Measurements from ENCODE around the gene TP53.
A peak's percentile ranks its signal among the peaks of the same experiment; 100 is the strongest.

Gene TP53

DNA sequence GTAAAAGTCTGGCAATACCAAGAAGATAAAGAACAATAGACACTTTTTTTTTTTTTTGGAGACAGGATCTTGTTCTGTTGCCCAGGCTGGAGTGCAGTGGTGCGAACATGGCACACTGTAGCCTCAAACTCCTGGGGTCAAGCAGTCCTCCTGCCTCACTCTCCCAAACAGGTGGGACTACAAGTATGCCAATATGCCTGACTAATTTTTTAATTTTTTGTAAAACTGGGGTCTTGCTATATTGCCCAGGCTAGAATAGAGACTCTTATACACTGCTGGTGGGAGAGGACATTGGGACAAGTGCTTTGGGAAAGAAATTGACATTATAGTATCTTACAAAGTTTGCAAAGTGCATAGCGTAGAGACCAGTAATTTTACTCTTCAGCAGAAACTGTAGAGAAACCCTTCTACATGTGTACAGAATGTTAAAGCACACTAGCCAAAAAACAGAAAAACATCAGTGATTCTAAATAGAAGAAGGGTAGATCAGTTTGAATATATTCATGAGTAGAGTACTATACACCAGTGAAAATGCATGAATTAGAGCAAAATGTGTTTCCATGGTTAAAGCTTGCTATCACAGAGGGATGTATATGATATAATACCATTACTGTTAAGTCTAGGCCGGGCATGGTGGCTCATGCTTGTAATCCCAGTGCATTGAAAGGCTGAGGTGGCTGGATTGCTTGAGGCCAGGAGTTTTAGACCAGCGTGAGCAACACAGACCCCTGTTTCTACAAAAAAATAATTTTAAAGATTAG is 10.7 kb upstream of the TP53 start:
- H3K27me3 Mint-ChIP-seq: no peaks in the 10 kb centered on the region
- H3K36me3 Mint-ChIP-seq: peaks cover 36% of the 10 kb centered on the region
- no peaks in the 10 kb centered on the region for H3K9me3 Mint-ChIP-seq (ENCODE audit: low read depth)
- no peaks in the 10 kb centered on the region for H3K4me1 Mint-ChIP-seq (ENCODE audit: low read depth)
- H3K4me3 Mint-ChIP-seq: no peak overlapping the region
- no peak overlapping the region for H3K27ac Mint-ChIP-seq

DNA sequence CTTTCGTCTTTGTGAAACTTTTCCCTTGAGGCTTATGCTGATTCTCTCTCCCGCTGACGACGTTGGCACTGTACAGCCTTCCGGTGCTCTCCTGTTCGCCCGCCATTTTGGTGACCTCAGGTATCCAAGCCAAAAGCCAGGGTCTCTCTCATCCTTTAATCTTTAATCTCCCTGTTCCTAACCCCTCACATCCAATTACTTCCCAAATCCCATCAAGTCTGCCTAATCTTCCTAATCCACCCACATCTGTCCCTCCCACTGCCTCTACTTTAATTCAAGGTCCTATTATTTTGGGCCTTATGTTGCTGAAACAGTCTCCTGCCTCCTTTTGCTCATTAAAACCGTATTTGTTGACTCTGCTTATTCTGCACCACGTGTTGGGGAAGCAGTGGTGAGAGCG is 8.3 kb upstream of the TP53 start:
- Mint-ChIP-seq H3K36me3 (peaks cover 23% of the 10 kb centered on the region), H3K4me3 (no peak overlapping the region), H3K9me3 (ENCODE audit: low read depth) (no peaks in the 10 kb centered on the region), H3K27me3 (no peaks in the 10 kb centered on the region), H3K27ac (no peak overlapping the region), H3K4me1 (ENCODE audit: low read depth) (no peaks in the 10 kb centered on the region)

DNA sequence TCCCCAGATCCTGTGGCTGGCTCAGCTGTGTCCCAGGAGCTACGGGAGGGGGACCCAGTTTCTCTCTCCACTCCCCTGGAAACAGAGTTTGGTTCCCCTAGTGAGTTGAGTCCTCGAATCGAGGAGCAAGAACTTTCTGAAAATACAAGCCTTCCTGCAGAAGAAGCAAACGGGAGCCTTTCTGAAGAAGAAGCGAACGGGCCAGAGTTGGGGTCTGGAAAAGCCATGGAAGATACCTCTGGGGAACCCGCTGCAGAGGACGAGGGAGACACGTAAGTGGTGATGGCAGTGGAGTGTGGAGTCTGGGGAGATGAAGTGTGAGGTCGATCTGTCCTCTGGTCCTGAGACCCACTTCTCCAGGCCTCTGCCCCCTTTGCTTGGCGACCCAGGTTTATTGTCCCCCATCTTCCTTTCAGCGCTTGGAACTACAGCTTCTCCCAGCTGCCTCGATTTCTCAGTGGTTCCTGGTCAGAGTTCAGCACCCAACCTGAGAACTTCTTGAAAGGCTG is 1.6 kb upstream of the TP53 start:
- Mint-ChIP-seq H3K27ac (peak overlapping the region; percentile 99), H3K27me3 (no peaks in the 10 kb centered on the region), H3K36me3 (peaks cover 11% of the 10 kb centered on the region), H3K9me3 (ENCODE audit: low read depth) (no peaks in the 10 kb centered on the region), H3K4me1 (ENCODE audit: low read depth) (peaks cover 34% of the 10 kb centered on the region), H3K4me3 (peak overlapping the region; percentile 98)

GRCh38 chr17:7687908-7688807 is 868 bp upstream of the TP53 start, which contains the start of gene WRAP53:
Gene WRAP53 (plus strand): TSS chr17:7688477. CDS start chr17:7688649, 172 bp downstream.
- Mint-ChIP-seq H3K4me3 (peak within 1 kb of the TSS; percentile 98), H3K27ac (peak within 1 kb of the TSS; percentile 99), H3K4me1 (ENCODE audit: low read depth) (peaks cover 36% of the 10 kb centered on the region), H3K27me3 (no peaks in the 10 kb centered on the region), H3K9me3 (ENCODE audit: low read depth) (no peaks in the 10 kb centered on the region), H3K36me3 (peaks cover 9% of the 10 kb centered on the region)

DNA sequence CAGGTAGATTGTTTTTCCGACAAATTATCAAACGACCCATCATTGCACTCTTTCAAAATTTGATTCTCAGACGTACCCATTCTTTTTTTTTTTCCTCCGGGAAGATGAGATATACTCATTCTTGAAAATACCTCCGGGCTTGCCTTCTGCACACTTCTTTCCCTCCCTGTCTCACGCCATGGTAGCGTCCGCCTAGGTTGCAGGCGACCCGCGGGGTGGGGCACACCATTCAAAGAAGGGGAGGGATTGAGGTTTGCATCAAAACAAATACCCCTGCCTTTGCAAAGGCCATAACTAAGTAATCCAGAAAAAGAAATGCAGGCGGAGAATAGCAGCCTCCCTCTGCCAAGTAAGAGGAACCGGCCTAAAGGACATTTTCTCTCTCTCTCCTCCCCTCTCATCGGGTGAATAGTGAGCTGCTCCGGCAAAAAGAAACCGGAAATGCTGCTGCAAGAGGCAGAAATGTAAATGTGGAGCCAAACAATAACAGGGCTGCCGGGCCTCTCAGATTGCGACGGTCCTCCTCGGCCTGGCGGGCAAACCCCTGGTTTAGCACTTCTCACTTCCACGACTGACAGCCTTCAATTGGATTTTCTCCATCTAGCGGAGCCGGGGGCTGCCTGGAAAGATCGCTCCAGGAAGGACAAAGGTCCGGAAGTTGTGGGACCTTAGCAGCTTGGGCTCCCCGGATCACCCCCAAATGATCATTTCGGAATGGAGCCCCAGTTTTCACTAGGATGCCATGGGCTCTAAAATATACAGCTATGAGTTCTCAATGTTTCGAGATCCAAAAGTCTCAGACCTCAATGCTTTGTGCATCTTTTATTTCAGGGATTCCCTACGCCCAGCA is 843 bp downstream of the TP53 start:
- H3K4me3 Mint-ChIP-seq: peak overlapping the region; percentile 98
- no peaks in the 10 kb centered on the region for H3K9me3 Mint-ChIP-seq (ENCODE audit: low read depth)
- H3K27ac Mint-ChIP-seq: peak overlapping the region; percentile 99
- peaks cover 41% of the 10 kb centered on the region for H3K4me1 Mint-ChIP-seq (ENCODE audit: low read depth)
- peaks cover 9% of the 10 kb centered on the region for H3K36me3 Mint-ChIP-seq
- no peaks in the 10 kb centered on the region for H3K27me3 Mint-ChIP-seq

GRCh38 chr17:7685533-7686221 is 1.6 kb downstream of the TP53 start:
- H3K9me3 Mint-ChIP-seq (ENCODE audit: low read depth): no peaks in the 10 kb centered on the region
- H3K27ac Mint-ChIP-seq: peak overlapping the region; percentile 99
- no peaks in the 10 kb centered on the region for H3K27me3 Mint-ChIP-seq
- H3K4me1 Mint-ChIP-seq (ENCODE audit: low read depth): peaks cover 41% of the 10 kb centered on the region
- peaks cover 9% of the 10 kb centered on the region for H3K36me3 Mint-ChIP-seq
- peak overlapping the region; percentile 98 for H3K4me3 Mint-ChIP-seq

DNA sequence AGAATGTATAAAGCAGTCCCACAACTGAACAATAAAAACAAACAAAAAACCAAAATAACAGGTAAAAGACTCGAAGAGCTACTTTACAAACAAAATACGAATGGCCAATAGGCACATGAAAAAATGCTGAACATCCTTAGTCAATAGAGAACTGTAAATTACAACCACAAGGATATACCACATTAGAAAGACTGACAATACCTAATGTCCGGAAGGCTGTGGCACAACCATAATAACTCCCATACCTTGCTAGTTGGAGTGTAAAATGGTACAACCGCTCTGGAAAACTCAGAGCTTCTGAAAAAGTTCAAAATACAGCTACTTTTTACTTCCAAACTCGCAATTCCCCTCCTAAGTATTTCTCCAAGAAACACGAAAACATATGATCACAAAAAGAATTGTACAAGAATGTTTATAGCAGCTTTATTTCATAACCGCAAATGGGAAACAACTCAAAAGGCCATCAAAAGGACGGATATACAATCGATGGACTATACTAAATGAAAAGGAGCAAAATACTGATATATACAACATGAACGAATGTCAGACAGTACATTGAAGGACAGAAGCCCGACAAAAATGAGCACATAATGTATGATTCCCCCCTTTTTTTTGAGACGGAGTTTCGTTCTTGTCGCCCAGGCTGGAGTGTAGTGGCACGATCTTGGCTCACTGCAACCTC is 2.3 kb downstream of the TP53 start:
- no peaks in the 10 kb centered on the region for H3K9me3 Mint-ChIP-seq (ENCODE audit: low read depth)
- H3K4me1 Mint-ChIP-seq (ENCODE audit: low read depth): peaks cover 39% of the 10 kb centered on the region
- peak overlapping the region; percentile 99 for H3K27ac Mint-ChIP-seq
- H3K27me3 Mint-ChIP-seq: no peaks in the 10 kb centered on the region
- H3K4me3 Mint-ChIP-seq: peak overlapping the region; percentile 98
- peaks cover 6% of the 10 kb centered on the region for H3K36me3 Mint-ChIP-seq

DNA sequence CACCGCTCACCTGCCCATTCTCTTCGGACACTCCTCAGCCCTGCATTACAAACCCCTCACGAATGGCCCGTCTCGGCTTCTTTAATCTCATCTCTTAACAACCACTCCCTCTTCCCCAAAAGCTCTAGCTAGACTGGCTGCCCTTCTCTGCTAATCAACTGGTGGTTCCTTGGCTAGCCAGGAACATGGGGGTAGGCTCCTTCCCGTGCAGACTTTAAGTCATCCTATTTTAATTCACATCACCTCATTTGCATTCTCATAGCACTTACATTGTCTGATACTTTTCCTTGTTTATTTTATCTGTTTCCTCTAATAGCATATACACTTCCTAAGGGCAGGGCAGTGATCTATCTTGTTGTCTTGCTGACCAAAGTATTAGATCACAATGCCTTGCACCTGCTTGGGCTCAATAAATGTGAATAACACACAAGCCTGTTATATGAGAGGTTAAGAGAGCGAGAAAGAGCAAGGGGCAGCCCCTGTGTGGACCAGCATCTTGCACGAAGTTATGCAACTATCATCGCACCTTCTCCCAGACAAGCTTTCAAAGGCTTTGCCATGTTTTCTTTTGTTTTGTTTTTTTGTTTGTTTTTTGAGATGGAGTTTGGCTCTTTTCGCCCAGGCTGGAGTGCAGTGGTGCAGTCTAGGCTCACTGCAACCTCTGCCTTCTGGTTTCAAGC is 9.8 kb downstream of the TP53 start:
- Mint-ChIP-seq H3K36me3 (peaks cover 11% of the 10 kb centered on the region), H3K27me3 (no peaks in the 10 kb centered on the region), H3K9me3 (ENCODE audit: low read depth) (no peaks in the 10 kb centered on the region), H3K4me1 (ENCODE audit: low read depth) (peaks cover 8% of the 10 kb centered on the region), H3K4me3 (no peak overlapping the region), H3K27ac (no peak overlapping the region)

DNA sequence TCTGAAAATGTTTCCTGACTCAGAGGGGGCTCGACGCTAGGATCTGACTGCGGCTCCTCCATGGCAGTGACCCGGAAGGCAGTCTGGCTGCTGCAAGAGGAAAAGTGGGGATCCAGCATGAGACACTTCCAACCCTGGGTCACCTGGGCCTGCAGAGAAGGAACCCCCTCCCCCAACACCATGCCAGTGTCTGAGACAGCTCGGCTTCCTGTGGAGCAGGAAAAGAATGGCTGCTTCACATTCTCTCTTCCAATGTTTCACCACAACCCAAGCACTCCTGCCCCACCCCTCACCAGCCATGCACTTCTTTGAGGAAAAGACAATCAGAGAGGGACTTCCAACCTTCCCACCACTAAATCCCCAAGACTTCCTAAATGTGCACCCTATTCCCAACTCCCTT is 10.8 kb downstream of the TP53 start:
- H3K9me3 Mint-ChIP-seq (ENCODE audit: low read depth): no peaks in the 10 kb centered on the region
- H3K27me3 Mint-ChIP-seq: no peaks in the 10 kb centered on the region
- H3K4me1 Mint-ChIP-seq (ENCODE audit: low read depth): peaks cover 5% of the 10 kb centered on the region
- peaks cover 11% of the 10 kb centered on the region for H3K36me3 Mint-ChIP-seq
- no peak overlapping the region for H3K4me3 Mint-ChIP-seq
- no peak overlapping the region for H3K27ac Mint-ChIP-seq

DNA sequence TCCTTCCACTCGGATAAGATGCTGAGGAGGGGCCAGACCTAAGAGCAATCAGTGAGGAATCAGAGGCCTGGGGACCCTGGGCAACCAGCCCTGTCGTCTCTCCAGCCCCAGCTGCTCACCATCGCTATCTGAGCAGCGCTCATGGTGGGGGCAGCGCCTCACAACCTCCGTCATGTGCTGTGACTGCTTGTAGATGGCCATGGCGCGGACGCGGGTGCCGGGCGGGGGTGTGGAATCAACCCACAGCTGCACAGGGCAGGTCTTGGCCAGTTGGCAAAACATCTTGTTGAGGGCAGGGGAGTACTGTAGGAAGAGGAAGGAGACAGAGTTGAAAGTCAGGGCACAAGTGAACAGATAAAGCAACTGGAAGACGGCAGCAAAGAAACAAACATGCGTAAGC is 12.4 kb downstream of the TP53 start:
- H3K27me3 Mint-ChIP-seq: no peaks in the 10 kb centered on the region
- no peak overlapping the region for H3K27ac Mint-ChIP-seq
- H3K4me1 Mint-ChIP-seq (ENCODE audit: low read depth): peaks cover 3% of the 10 kb centered on the region
- H3K36me3 Mint-ChIP-seq: peaks cover 11% of the 10 kb centered on the region
- no peak overlapping the region for H3K4me3 Mint-ChIP-seq
- no peaks in the 10 kb centered on the region for H3K9me3 Mint-ChIP-seq (ENCODE audit: low read depth)

GRCh38 chr17:7673239-7673638 is 14.1 kb downstream of the TP53 start:
- H3K4me1 Mint-ChIP-seq (ENCODE audit: low read depth): peaks cover 1% of the 10 kb centered on the region
- peaks cover 11% of the 10 kb centered on the region for H3K36me3 Mint-ChIP-seq
- no peaks in the 10 kb centered on the region for H3K9me3 Mint-ChIP-seq (ENCODE audit: low read depth)
- no peak overlapping the region for H3K4me3 Mint-ChIP-seq
- H3K27ac Mint-ChIP-seq: no peak overlapping the region
- no peaks in the 10 kb centered on the region for H3K27me3 Mint-ChIP-seq

DNA sequence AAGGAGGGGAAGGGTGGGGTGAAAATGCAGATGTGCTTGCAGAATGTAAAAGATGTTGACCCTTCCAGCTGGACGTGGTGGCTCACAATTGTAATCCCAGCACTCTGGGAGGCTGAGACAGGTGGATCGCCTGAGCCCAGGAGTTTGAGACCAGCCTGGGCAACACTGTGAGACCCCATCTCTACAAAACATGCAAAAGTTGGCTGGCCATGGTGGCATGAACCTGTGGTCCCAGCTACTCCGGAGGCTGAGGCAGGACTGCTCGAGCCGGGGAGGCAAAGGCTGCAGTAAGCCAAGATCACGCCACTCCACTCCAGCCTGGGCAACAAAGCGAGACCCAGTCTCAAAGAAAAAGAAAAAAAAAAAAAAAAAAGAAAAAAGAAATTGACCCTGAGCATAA is 18.8 kb downstream of the TP53 start:
- Mint-ChIP-seq H3K4me3 (no peak overlapping the region), H3K36me3 (peaks cover 7% of the 10 kb centered on the region), H3K9me3 (ENCODE audit: low read depth) (no peaks in the 10 kb centered on the region), H3K27ac (no peak overlapping the region), H3K27me3 (no peaks in the 10 kb centered on the region), H3K4me1 (ENCODE audit: low read depth) (no peaks in the 10 kb centered on the region)

- no peak overlapping the region for H3K27ac Mint-ChIP-seq
- H3K27me3 Mint-ChIP-seq: no peaks in the 10 kb centered on the region
- H3K36me3 Mint-ChIP-seq: peaks cover 2% of the 10 kb centered on the region
- H3K4me1 Mint-ChIP-seq (ENCODE audit: low read depth): no peaks in the 10 kb centered on the region
- H3K4me3 Mint-ChIP-seq: no peak overlapping the region
- H3K9me3 Mint-ChIP-seq (ENCODE audit: low read depth): no peaks in the 10 kb centered on the region
Measured at GRCh38 chr17:7667656-7668406, 19.5 kb downstream of the TP53 start.

Measured in activated naive CD8-positive, alpha-beta T cell (primary cell).